RWPE1 (cell line): ENCODE data around the gene PI4KA.

Experiments used
- CTCF ChIA-PET: fragments of 350-600 bp; sonication (Branson Sonifier 250); formaldehyde crosslinking; extraction: SDS; loops from one replicate; lab custom pipeline; 2021; lab: Yijun Ruan, JAX
- POLR2A ChIA-PET: fragments of 400-600 bp; formaldehyde crosslinking; extraction: SDS; loops from one replicate; lab custom pipeline; 2020; ENCODE audit warnings: antibody characterized with exemption; ENCODE audit not compliant: low non-redundant PET; lab: Yijun Ruan, JAX
- DNase-seq: peaks from one replicate; pipeline ENCODE4 v3.0.0; 2012; ENCODE audit warnings: low spot score
- H3K27ac ChIP-seq: fragments of 450-650 bp; 2 replicates; pipeline ENCODE4 v1.5.1; 2017
- CTCF ChIP-seq: fragments of 450-650 bp; conservative IDR thresholded peaks from 2 replicates; pipeline ENCODE4 v1.5.1; 2017; ENCODE audit warnings: low read depth, mild to moderate bottlenecking

Gene PI4KA

GRCh38 chr22:20781272-20781990 lies 77.2 kb downstream of the PI4KA start:
- TF ChIP-seq CTCF, result no peak
- H3K27ac ChIP-seq, result no peak overlapping the region
- ChIA-PET CTCF (no interaction called here), POLR2A (no interaction called here)
- no peak for DNase-seq

GRCh38 chr22:20779818-20780158 lies 78.8 kb downstream of the PI4KA start:
- ChIA-PET CTCF (interaction anchor here (0.5 kb wide), 1 partner anchor 106 kb away, joined by 6 read pairs; no protein-coding TSS in a partner anchor), POLR2A (no interaction called here)
- no peak for DNase-seq

GRCh38 chr22:20779014-20779817 lies 79.4 kb downstream of the PI4KA start:
- ChIA-PET CTCF (interaction anchor here (0.5 to 0.6 kb wide), 2 partner anchors 105 to 106 kb away, joined by 4 to 6 read pairs; no protein-coding TSS in a partner anchor), POLR2A (no interaction called here)
- no peak for DNase-seq
- TF ChIP-seq CTCF, result no peak
- no peak overlapping the region for H3K27ac ChIP-seq

More at GRCh38 chr22:20779818-20780158, 78.8 kb downstream of the PI4KA start:
- H3K27ac ChIP-seq, result no peak overlapping the region
- no peak for TF ChIP-seq CTCF

- TF ChIP-seq CTCF, result no peak
- DNase-seq, result peak; percentile 64
- H3K27ac ChIP-seq, result peak overlapping the region; percentile 65
- ChIA-PET CTCF (interaction anchor here (0.6 to 1.1 kb wide), 2 partner anchors 9 to 15 kb away, joined by 3 to 4 read pairs; no protein-coding TSS in a partner anchor), POLR2A (no interaction called here)
These were observed 81.0 kb downstream of the PI4KA start for GRCh38 chr22:20777420-20778177.

GRCh38 chr22:20776624-20777405 lies 81.8 kb downstream of the PI4KA start:
- ChIA-PET POLR2A (interaction anchor here (0.6 kb wide), 1 partner anchor 313 kb away, joined by 3 read pairs; no protein-coding TSS in a partner anchor), CTCF (interaction anchor here (0.6 to 1.1 kb wide), 2 partner anchors 16 to 17 kb away, joined by 3 read pairs; no protein-coding TSS in a partner anchor)

More at GRCh38 chr22:20776624-20777405, 81.8 kb downstream of the PI4KA start:
- no peak for TF ChIP-seq CTCF
- DNase-seq, result no peak
- peak overlapping the region; percentile 65 for H3K27ac ChIP-seq
